ENCODE measurements around the gene CDK3.
"Not testable (repeated sequence)": the region's sequence is repeated elsewhere in the genome, so short reads cannot be mapped to it uniquely, and the experiment has no call there.

The CDK3 gene

DNA sequence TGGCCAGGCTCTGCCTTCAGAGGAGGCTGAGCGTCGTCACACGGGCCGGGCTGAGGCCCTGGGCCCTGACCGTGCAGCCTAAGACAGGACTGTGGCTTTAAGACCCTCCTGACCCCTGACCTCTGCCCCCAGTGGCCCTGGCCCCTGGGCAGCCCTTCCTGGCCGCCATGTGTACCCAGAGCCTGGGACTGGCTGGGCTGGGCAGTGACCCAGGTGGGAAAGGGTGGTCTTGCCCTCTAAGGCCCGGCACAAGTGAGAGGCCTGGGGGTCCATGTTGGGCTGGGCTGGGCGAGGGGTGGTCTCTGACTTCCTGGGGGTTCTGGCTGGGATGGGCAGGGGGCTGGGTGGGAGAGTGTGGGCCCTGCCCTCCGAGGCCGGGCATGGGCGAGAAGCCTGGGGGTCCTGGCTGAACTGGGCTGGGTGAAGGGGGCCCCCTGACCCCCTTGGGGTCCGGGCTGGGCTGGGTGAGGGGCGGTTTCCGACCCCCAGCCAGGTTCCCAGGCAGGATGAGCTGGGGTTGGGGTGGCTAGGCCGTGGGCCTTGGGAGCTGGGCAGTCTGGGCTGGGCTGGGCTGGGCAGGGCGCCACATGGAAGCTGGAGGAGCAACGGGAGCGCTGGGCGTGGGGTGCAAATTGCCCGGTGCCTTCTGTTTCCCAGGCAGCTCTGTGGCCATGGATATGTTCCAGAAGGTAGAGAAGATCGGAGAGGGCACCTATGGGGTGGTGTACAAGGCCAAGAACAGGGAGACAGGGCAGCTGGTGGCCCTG is at the start of gene CDK3:
Gene CDK3, plus strand, starts transcription at position 101 of the 767 bp plus-strand sequence. Its CDS starts 571 bp downstream, at position 672.
- DNase-seq (ENCODE audit: low spot score), result no peak

DNA sequence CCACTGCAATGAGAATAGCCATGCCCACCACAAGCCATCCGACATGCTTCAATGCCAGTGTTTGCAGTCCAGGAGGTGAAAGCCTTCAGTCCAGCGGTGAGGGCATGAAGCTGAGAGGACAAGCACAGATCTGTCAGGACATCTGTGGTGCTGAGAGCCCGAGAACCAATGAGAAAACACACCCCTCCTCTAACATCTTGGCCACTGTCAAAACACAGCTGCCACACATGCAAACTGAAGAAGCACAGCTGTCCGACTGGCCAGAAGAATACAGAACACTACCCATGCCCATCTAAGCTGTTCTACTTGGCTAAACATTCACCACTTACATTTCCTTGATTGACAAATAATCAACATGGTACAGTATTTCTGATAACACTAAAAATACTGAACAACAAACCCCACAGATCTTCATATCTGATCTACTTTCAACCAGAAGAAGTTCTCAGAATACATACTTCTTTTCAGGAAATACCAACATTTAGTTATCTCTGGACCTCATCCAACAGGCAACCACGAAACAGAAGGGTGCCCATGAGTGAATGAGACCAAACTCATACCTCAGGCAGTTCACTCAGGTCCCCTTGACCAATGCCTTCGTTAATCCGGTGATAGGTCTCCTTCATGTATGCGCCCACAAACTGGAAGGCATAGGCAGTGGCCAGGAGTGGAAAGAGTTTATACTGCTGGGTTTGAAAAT is 49.6 kb upstream of the CDK3 start:
- DNase-seq (ENCODE audit: low spot score), result no peak

GRCh38 chr17:75959051-75959838 is 41.4 kb upstream of the CDK3 start:
- no peak for DNase-seq (ENCODE audit: low spot score)

GRCh38 chr17:75959839-75960511 is 40.7 kb upstream of the CDK3 start:
- no peak for DNase-seq (ENCODE audit: low spot score)

DNA sequence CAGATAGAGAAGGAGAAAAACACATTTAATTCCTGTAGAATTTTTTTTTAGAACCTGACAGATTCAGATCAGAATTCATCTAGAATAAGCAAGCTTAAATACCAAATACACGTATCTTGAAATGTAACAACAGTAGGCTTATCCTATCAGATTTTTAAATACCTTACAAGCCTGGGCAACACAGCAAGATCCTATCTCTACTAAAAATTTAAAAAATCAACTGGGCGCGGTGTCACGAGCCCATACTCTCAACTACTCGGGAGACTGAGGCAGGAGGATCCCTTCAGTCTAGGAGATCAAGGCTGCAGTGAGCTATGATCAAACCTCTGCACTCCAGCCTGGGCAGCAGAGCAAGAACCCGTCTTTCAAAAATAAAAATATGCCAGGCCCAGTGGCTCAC is 35.2 kb upstream of the CDK3 start:
- DNase-seq (ENCODE audit: low spot score), result no peak

GRCh38 chr17:75969044-75969443 is 31.6 kb upstream of the CDK3 start:
- not testable (repeated sequence) for DNase-seq (ENCODE audit: low spot score)

- no peak for DNase-seq (ENCODE audit: low spot score)
Observed at GRCh38 chr17:75970011-75970523, 30.6 kb upstream of the CDK3 start.

DNA sequence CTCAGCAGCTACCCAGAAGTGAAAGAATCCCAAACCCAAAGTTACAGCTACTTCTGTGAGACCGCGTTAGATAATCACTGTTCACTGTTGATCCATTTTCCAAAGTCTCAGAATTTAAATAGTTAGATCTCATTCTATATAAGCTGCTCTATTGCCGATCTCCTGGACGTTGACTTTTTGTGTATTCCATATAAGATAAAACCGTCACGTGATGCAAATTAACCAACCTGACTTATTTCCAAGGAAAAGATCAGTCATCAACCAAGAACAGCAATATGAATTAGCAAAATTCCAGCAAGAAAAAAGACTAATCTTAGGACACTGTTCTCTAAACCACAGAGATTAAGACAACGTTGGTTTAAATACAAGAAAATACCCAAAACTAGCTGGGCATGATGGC is 30.0 kb upstream of the CDK3 start:
- no peak for DNase-seq (ENCODE audit: low spot score)

DNA sequence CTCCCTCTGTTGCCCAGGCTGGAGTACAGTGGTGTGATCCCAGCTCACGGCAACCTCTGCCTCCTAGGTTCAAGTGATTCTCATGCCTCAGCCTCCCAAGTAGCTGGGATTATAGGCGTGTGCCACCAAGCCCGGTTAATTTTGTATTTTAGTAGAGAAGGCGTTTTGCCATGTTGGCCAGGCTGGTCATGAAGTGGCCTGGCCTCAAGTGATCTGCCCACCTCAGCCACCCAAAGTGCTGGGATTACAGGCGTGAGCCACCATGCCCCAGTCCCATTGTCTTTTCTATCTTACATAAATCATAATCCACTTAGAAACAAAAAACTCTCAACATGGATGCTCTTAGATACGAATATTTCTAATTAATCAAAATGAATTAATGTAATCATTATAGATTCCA is 25.5 kb upstream of the CDK3 start:
- not testable (repeated sequence) for DNase-seq (ENCODE audit: low spot score)

DNA sequence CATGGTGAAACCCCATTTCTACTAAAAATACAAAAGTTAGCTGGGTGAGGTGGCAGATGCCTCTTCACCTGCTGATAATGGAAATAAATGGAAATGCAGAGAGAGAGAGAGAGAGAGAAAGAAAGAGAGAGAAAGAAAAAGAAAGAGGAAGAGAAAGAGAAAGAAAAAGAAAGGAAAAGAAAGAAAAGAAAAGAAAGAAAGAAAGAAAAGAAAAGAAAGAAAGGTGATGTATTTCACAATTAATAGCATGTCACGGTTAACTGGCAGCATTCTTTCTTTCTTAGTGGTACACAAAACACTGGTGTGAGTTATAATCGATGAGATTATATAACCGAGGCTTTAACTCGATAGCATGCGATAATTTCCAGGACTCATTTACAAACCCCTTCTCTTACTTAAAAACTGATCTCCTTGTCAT is 24.9 kb upstream of the CDK3 start:
- DNase-seq (ENCODE audit: low spot score), result no peak

DNA sequence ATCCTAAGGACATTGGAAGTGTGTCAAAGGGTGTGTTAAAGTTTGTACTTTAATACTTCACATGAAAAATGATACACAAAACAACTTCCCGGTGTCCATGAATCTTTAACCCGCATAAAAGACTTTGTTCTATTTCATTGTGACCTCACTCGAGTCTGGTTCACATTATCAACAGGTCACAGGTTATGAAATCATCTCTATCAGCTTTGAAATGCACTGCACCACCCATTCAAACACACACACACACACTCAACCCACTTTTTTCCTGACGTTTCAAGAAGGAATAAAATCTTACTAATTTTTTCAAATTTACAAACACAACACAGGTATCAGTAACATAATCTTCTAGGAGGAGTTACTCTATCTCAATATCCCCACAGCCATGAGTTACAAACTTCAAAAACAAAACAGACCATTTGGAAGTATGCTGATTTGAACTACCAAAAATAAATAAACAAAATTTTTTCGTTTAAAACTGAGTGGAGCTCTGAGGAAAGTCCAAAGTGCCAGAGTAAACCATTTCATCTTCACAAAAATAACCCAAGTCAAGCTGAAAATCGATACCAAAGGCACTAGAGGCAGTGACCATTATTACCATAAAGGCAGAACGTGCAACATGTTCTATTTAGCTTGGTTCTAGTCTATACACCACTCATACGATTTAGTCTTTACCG is 24.3 kb upstream of the CDK3 start:
- DNase-seq (ENCODE audit: low spot score), result no peak

GRCh38 chr17:75978938-75979704 is 21.5 kb upstream of the CDK3 start, which contains the start of the genes ACOX1 and TEN1:
TSS of gene ACOX1 (minus strand) at chr17:75979166. CDS start at chr17:75979073, 93 bp downstream.
TSS of gene TEN1 (plus strand) at chr17:75979240. CDS start at chr17:75986193, 6,953 bp downstream.
- peak; percentile 94 for DNase-seq (ENCODE audit: low spot score)

DNA sequence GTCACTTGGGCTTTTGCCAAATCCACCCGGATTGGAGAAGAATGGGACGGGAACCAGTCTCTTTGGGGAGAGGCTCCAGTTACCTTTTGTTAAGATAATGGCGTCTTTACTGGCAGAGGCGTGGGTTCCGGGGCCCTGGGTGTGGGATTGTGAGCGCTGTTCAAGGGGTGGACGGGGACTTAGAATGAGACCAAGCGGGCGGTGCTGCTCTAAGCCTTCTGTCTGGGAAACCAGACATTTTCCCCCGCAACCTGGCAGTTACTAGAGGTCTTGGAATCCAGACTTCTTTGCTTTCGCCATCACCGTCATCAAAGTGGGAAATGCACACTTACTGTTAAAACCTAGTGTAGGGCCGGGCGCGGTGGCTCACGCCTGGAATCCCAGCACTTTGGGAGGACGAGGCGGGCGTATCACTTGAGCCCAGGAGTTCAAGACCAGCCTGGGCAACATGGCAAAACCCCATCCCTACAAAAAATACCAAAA is 20.9 kb upstream of the CDK3 start:
- DNase-seq (ENCODE audit: low spot score), result no peak

- DNase-seq (ENCODE audit: low spot score), result no peak
Observed at GRCh38 chr17:75980188-75981018, 20.3 kb upstream of the CDK3 start.

DNA sequence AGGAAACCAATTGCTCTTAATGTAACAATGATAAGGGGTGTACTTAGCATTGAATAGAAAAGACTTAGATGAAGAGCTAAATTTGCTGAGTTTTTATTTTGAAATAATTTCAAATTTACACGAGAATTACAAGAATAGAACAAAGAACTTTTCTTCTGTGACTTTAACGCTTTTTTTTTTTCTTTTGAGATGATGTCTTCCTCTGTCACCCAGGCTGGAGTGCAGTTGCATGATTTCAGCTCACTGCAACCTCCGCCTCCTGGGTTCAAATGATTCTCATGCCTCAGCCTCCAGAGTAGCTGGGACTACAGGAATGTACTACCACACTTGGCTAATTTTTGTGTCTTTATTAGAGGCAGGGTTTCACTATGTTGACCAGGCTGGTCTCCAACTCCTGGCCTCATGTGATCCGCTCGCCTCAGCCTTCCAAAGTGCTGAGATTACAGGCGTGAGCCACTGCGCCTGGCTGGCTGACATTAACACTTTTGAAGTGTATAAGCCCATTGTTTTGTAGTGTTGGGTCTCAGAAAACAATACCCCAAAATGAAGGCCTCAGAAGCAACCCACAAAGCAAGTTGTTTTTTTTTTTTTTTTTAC is 19.5 kb upstream of the CDK3 start:
- DNase-seq (ENCODE audit: low spot score), result no peak

GRCh38 chr17:75983501-75984181 is 17.0 kb upstream of the CDK3 start:
- no peak for DNase-seq (ENCODE audit: low spot score)

- no peak for DNase-seq (ENCODE audit: low spot score)
Observed at GRCh38 chr17:75985986-75986385, 14.7 kb upstream of the CDK3 start.

- no peak for DNase-seq (ENCODE audit: low spot score)
Observed at GRCh38 chr17:75987041-75987440, 13.6 kb upstream of the CDK3 start.
